Prostate gland (tissue), 2 donors: ENCODE measurements around the gene RBM22. TPM values are rescaled to one million over a fixed set of nuclear protein-coding genes. Genes with fewer than 3 reads are reported as not detected.

Experiments
- DNase-seq: peaks from one replicate; pipeline ENCODE4 v3.0.0-alpha.2; 2019; ENCODE audit warnings: low spot score
- H3K27ac ChIP-seq, 2 donors: fragments of 200-600 bp; sonication (generic); 2 replicates each; pipeline ENCODE4 v1.5.1; 2017 to 2019
- H3K27me3 ChIP-seq: fragments of 200-600 bp; sonication (generic); replicated peaks from 2 replicates; pipeline ENCODE4 v1.5.1; 2019; ENCODE audit not compliant: insufficient read depth
- H3K36me3 ChIP-seq, 2 donors: fragments of 200-600 bp; sonication (generic); 1 replicate in 1 of 2; 2 replicates in 1 of 2; pipeline versions ENCODE4 v1.5.1 to v1.8.1; 2017 to 2019
- H3K4me1 ChIP-seq: fragments of 200-600 bp; sonication (generic); replicated peaks from 2 replicates; pipeline ENCODE4 v1.5.1; 2019
- H3K4me3 ChIP-seq, 2 donors: fragments of 200-600 bp; sonication (generic); 2 replicates each; pipeline ENCODE4 v1.5.1; 2017 to 2019
- H3K9me3 ChIP-seq: fragments of 200-600 bp; sonication (generic); 2 replicates; pipeline ENCODE4 v1.5.1; 2017
- POLR2A ChIP-seq: fragments of 450-650 bp; IDR thresholded peaks from one replicate; pipeline ENCODE4 v1.6.1; 2016; ENCODE audit warnings: antibody characterized with exemption, mild to moderate bottlenecking
- POLR2AphosphoS5 ChIP-seq: sonication (generic); formaldehyde crosslinking; IDR thresholded peaks from one replicate; pipeline ENCODE4 v1.6.1; 2017; ENCODE audit warnings: antibody characterized with exemption
- WGBS: methylation state at CpG from one replicate; pipeline ENCODE4 v1.1.5; 2018; 5-methylcytosine and 5-hydroxymethylcytosine counted together
- intact Hi-C: fragments of 100-400 bp; cut with DNase I; formaldehyde crosslinking; loops from one replicate; pipeline ENCODE4 v1.14.2; 2022
- total RNA-seq, 2 donors: library from RNA; depleted of rRNA; stranded (reverse); fragments of >200 nt; gene quantifications; one replicate each; pipeline ENCODE4 v1.1.0, GENCODE V29; 2016
- TF ChIP-seq, protein P1 (sequence below), 4 experiments: fragments of 200-600 bp in 2 of 4; fragments of 450-650 bp in 2 of 4; sonication (generic) in 2 of 4; IDR thresholded peaks; 1 replicate in 3 of 4; 2 replicates in 1 of 4; pipeline ENCODE4 v1.5.1; 2016 to 2019; ENCODE audit warnings: antibody characterized with exemption in 4 of 4, mild to moderate bottlenecking in 2 of 4, moderate library complexity in 2 of 4

The RBM22 gene
- total RNA-seq, 2 donors from 2014 or later: 33.6 to 40.3 TPM

DNA sequence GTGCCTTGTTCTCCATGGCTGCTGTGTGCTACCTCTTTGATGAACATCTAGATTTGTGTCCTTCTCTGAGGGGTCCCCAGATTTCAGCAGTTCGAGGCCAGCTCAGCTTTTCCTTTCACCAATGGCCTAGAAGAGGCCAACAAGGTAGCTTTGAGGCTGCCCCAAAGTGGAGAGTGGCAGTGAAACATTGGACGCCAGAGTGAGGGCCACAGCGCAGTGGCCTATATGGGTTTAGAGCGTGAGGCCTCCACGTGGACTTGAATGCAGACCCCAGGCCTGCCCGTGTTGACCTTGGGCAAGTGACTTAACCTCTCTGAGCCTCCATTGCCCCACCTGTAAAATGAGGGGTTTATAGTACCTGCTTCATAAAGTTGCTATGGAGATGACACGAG, 28.0 kb downstream of the RBM22 start:
- Histone ChIP-seq H3K27ac (peak overlapping the region in 1 of 2 donors; percentile 38), H3K4me1 (peaks cover 5% of the 10 kb centered on the region), H3K36me3 (no peaks in the 10 kb centered on the region), H3K9me3 (no peaks in the 10 kb centered on the region), H3K4me3 (peak overlapping the region; percentile 23 to 39), H3K27me3 (no peaks in the 10 kb centered on the region)
- WGBS: 81% methylated on average over 7 of the region's 7 CpGs
- TF ChIP-seq, protein P1, sequence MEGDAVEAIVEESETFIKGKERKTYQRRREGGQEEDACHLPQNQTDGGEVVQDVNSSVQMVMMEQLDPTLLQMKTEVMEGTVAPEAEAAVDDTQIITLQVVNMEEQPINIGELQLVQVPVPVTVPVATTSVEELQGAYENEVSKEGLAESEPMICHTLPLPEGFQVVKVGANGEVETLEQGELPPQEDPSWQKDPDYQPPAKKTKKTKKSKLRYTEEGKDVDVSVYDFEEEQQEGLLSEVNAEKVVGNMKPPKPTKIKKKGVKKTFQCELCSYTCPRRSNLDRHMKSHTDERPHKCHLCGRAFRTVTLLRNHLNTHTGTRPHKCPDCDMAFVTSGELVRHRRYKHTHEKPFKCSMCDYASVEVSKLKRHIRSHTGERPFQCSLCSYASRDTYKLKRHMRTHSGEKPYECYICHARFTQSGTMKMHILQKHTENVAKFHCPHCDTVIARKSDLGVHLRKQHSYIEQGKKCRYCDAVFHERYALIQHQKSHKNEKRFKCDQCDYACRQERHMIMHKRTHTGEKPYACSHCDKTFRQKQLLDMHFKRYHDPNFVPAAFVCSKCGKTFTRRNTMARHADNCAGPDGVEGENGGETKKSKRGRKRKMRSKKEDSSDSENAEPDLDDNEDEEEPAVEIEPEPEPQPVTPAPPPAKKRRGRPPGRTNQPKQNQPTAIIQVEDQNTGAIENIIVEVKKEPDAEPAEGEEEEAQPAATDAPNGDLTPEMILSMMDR (IDR thresholded peaks at IDR 0.05): no peak
- TF ChIP-seq POLR2AphosphoS5: no peak
- TF ChIP-seq POLR2A: no peak
- no peak for DNase-seq
- intact Hi-C loops: no loop called here

DNA sequence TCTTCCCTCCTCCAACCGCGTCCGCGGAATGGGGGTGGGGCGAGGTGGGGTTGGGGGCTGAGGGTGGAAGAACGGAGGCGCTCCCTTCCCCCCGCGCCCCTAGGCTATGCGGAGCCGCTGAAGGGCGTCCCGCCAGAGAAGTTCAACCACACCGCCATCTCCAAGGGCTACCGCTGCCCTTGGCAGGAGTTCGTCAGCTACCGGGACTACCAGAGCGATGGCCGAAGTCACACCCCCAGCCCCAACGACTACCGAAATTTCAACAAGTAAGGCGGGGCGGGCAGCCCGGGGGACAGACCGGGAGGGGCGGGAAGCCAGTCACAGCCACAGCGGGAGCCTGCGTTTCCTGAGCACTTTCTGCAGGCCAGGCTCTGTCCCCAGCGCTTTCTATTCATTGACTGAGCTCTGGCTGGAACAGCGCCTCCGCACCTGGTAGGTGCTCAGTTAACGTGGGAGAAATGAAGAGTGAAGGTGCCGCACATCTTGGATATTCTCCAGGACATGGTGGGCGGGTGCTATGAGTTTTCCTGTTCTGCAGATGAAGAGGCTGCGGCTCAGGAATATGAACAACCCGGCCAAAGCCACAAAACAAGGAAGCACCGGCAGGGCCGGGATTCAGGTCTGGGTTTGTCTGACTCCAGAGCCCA, 28.5 kb downstream of the RBM22 start:
- TF ChIP-seq POLR2A (no peak), POLR2AphosphoS5 (no peak)
- TF ChIP-seq, protein P1 (IDR thresholded peaks at IDR 0.05): no peak
- Histone ChIP-seq H3K36me3 (no peaks in the 10 kb centered on the region), H3K4me3 (peak overlapping the region; percentile 23 to 39), H3K27ac (peak overlapping the region; percentile 23 to 38), H3K9me3 (no peaks in the 10 kb centered on the region), H3K4me1 (peaks cover 5% of the 10 kb centered on the region), H3K27me3 (peaks cover 2% of the 10 kb centered on the region)
- 2% methylated on average over 30 of the region's 38 CpGs for WGBS
- intact Hi-C loops: no loop called here
- DNase-seq: peak; percentile 22

DNA sequence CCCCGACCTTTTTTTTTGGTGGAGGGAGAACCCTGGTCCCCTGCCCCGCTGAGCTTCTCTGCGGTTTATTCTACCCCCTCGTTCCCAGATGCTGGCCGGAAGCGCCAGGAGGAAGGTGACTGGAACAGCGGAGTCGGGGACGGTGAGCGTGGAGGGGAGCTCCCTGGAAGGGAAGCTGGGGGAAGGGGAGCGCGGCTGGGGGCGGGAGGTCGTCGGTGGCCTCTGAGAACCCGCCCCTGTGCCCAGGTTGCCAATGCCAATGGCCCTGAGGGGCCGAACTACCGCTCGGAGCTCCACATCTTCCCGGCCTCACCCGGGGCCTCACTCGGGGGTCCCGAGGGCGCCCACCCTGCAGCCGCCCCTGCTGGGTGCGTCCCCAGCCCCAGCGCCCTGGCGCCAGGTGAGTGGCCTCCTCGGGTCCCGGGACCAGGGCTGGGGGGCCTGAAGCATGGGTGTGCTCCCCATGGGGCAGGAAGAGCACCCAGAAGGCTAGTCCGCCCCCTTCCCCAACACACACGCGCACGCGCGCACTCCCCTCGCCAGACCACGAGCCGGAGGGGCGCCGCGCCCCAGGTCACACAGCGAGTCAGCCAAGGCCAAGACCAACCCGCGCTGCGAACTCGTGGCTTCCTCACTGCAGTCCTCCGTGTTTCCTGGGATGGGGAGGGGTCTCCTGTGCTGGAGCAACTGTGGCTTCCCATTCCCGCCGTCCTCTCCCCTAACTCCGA, 29.2 kb downstream of the RBM22 start:
- peaks cover 2% of the 10 kb centered on the region for H3K27me3 ChIP-seq
- peak overlapping the region; percentile 23 to 38 for H3K27ac ChIP-seq
- intact Hi-C loops: no loop called here
- no peaks in the 10 kb centered on the region for H3K36me3 ChIP-seq
- H3K4me3 ChIP-seq: peak overlapping the region; percentile 23 to 39
- no peak for DNase-seq
- WGBS: 7% methylated on average over 46 of the region's 51 CpGs
- peaks cover 5% of the 10 kb centered on the region for H3K4me1 ChIP-seq
- H3K9me3 ChIP-seq: no peaks in the 10 kb centered on the region
- TF ChIP-seq POLR2AphosphoS5: no peak
- TF ChIP-seq, protein P1 (IDR thresholded peaks at IDR 0.05): no peak
- TF ChIP-seq POLR2A: no peak

DNA sequence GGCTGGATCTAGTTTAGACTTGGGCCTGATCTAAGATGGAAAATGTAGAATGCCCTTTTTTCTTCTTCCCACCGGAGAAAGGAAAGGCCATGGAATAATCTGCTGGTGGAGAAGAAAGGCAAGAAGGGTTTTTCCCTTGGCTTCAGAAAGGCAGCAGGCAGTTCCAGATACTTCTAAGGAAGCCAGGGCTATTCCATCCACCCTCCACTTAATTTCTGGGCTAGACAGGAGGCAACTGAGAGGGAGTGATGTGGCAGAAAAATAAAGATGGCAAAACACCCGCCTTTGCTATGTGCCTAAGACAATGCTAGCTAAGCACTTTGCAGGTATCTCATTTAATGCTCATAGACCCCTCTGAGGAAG, 29.9 kb downstream of the RBM22 start:
- Histone ChIP-seq H3K4me1 (peaks cover 5% of the 10 kb centered on the region), H3K36me3 (no peaks in the 10 kb centered on the region), H3K4me3 (no peak overlapping the region), H3K27ac (no peak overlapping the region), H3K9me3 (no peaks in the 10 kb centered on the region), H3K27me3 (peaks cover 2% of the 10 kb centered on the region)
- DNase-seq: no peak
- TF ChIP-seq POLR2AphosphoS5 (no peak), POLR2A (no peak)
- TF ChIP-seq, protein P1 (IDR thresholded peaks at IDR 0.05): no peak
- intact Hi-C loops: no loop called here
- WGBS: 31% methylated on average over 2 of the region's 2 CpGs
